Heart left ventricle (tissue), 16 donors: ENCODE results near the gene SMYD4. TPM values are rescaled to one million over a fixed set of nuclear protein-coding genes. Genes with fewer than 3 reads are reported as not detected.

Experiments
- ATAC-seq, 4 donors: fragments of 200-7000 bp; cut with Tn5 transposase; one replicate each; pipeline ENCODE4 v1.9.1; 2020 to 2022; ENCODE audit warnings: moderate library complexity in 4 of 4, mild to moderate bottlenecking in 3 of 4, moderate number of reproducible peaks in 1 of 4
- DNase-seq, 5 donors: peaks; one replicate each; pipeline ENCODE4 v3.0.0-alpha.2; 2020
- H3K27ac ChIP-seq, 12 donors: fragments of 200-600 bp; sonication (generic) in 4 of 12; one replicate each; pipeline versions ENCODE4 v1.5.0 to v1.8.0; 2016 to 2022; ENCODE audit warnings: mild to moderate bottlenecking in 2 of 12
- H3K27me3 ChIP-seq, 9 donors: fragments of 200-600 bp; sonication (generic) in 2 of 9; one replicate each; pipeline versions ENCODE4 v1.5.1 to v1.8.0; 2016 to 2022; ENCODE audit warnings: mild to moderate bottlenecking in 3 of 9
- H3K36me3 ChIP-seq, 9 donors: fragments of 200-600 bp; sonication (generic) in 2 of 9; one replicate each; pipeline versions ENCODE4 v1.5.0 to v1.8.0; 2018 to 2022; ENCODE audit warnings: mild to moderate bottlenecking in 2 of 9
- H3K4me1 ChIP-seq, 12 donors: fragments of 200-600 bp; sonication (generic) in 4 of 12; one replicate each; pipeline versions ENCODE4 v1.5.0 to v1.8.0; 2016 to 2022; ENCODE audit warnings: mild to moderate bottlenecking in 3 of 12
- H3K4me3 ChIP-seq, 12 donors: fragments of 200-600 bp; sonication (generic) in 4 of 12; one replicate each; pipeline versions ENCODE4 v1.5.0 to v1.8.0; 2017 to 2022; ENCODE audit warnings: mild to moderate bottlenecking in 9 of 12, moderate library complexity in 4 of 12
- H3K9me3 ChIP-seq, 12 donors: fragments of 200-600 bp; sonication (generic) in 4 of 12; one replicate each; pipeline versions ENCODE4 v1.5.0 to v1.8.0; 2016 to 2022; ENCODE audit warnings: mild to moderate bottlenecking in 1 of 12
- CTCF ChIP-seq, 12 donors: fragments of 200-600 bp; sonication (generic) in 4 of 12; IDR thresholded peaks; one replicate each; pipeline versions ENCODE4 v1.5.0 to v1.8.0; 2018 to 2022; ENCODE audit warnings: antibody characterized with exemption in 12 of 12, mild to moderate bottlenecking in 5 of 12
- POLR2A ChIP-seq, 2 donors: fragments of 450-650 bp; IDR thresholded peaks; one replicate each; pipeline ENCODE4 v1.6.1; 2017; ENCODE audit warnings: antibody characterized with exemption in 2 of 2, mild to moderate bottlenecking in 2 of 2, moderate library complexity in 2 of 2
- WGBS, 4 donors: extraction: QIAGEN DNeasy Blood & Tissue Kit in 2 of 4; methylation state at CpG; one replicate each; pipeline versions ENCODE4 v1.1.5 to v1.1.7; 2013 to 2018; 5-methylcytosine and 5-hydroxymethylcytosine counted together
- intact Hi-C, 10 donors: fragments of 100-400 bp; cut with DNase I; formaldehyde crosslinking; loops; one replicate each; pipeline versions ENCODE4 v1.11.1 to v1.14.2; 2022
- polyA plus RNA-seq, 2 donors: library from polyadenylated mRNA; stranded (reverse); fragments of 200-250 nt; gene quantifications; one replicate each; pipeline ENCODE4 v1.2.3, GENCODE V29; 2013
- total RNA-seq, 9 donors: library from RNA; depleted of rRNA in 2 of 9; stranded (reverse); fragments of >200 nt in 2 of 9; fragmentation: NEBNext Ultra II Directional in 3 of 9; extraction: Animal tissue kit (Norgen Biotek cat#: 25700) in 3 of 9; gene quantifications; one replicate each; pipeline versions ENCODE4 v1.1.0 to v1.2.4, GENCODE V29; 2016 to 2023
- donor health status: ischemic (EF 13 %, LVEDD 7.1; RV severe dilation, severe dysfunction).
- donor health status: healthy with polysubstance abuse.
- donor health status: DM: no; HTN: yes; CAD: no.
- donor health status: DM: no; HTN: no; CAD: no.
- donor health status: ischemic (EF 25% LVEDD 6.9; RV normal size, moderate dysfunction).
- donor health status: ischemic (EF 25% LVEDD 5.7; RV mildly dilated, moderate dysfunction).
- donor health status: healthy.
- donor health status: DM: yes; HTN: yes; CAD: no.
- donor health status: ischemic (EF 35%, LVEDD 5.7; RV mildly dilated, moderate dysfunction).
- donor health status: nonischemic (EF 11% LVEDD 7.7; RV severe dilation, severe dysfunction).
- donor health status: DM: yes; HTN: yes; CAD: no.
- donor health status: PGD.
- donor health status: ischemic (EF 29% LVEDD 5.4; RV normal size, mild dysfunction).
- donor health status: nonischemic (EF 23%, LVEDD 6.1; RV moderate dilation, normal function).

Gene SMYD4
- total and polyA plus RNA-seq, 11 donors: 5.2 to 15.9 (median 7.9) TPM

GRCh38 chr17:1797323-1797722 is 32.4 kb downstream of the SMYD4 start:
- WGBS, 4 donors: 37 to 52% (median 40%) methylated on average over 3 of the region's 3 CpGs
- H3K27me3 ChIP-seq: no peaks in the 10 kb centered on the region
- no peak for TF ChIP-seq POLR2A (IDR thresholded peaks at IDR 0.05)
- TF ChIP-seq CTCF (IDR thresholded peaks at IDR 0.05): no peak
- DNase-seq: peak in 2 of 5 donors; percentile 62 to 66
- intact Hi-C loops: loop anchor here in 2 of 10 donors (10.0 kb wide), 2 partner anchors 47 to 227 kb away; partner anchors contain the start of gene RTN4RL1 (in 1 of the 2)
- peak overlapping the region; percentile 19 to 85 (median 76) for H3K27ac ChIP-seq
- no peaks in the 10 kb centered on the region for H3K9me3 ChIP-seq
- H3K4me3 ChIP-seq: no peak overlapping the region
- ATAC-seq: peak; percentile 63 to 88 (median 78)
- peaks cover 0 to 41% (median 17%) of the 10 kb centered on the region in 12 donors for H3K4me1 ChIP-seq
- peaks cover 0 to 29% (median 19%) of the 10 kb centered on the region in 9 donors for H3K36me3 ChIP-seq

GRCh38 chr17:1796800-1797199 is 32.9 kb downstream of the SMYD4 start:
- ATAC-seq: peak; percentile 75 to 87 (median 81)
- H3K4me1 ChIP-seq: peaks cover 0 to 43% (median 18%) of the 10 kb centered on the region in 12 donors
- DNase-seq: peak in 1 of 5 donors; percentile 48
- no peak overlapping the region for H3K4me3 ChIP-seq
- peak overlapping the region; percentile 19 to 85 (median 76) for H3K27ac ChIP-seq
- TF ChIP-seq CTCF (IDR thresholded peaks at IDR 0.05) (no peak), POLR2A (IDR thresholded peaks at IDR 0.05) (no peak)
- H3K36me3 ChIP-seq: peaks cover 0 to 26% (median 15%) of the 10 kb centered on the region in 9 donors
- WGBS, 4 donors: 0 to 3% (median 1%) methylated on average over 1 of the region's 1 CpG
- no peaks in the 10 kb centered on the region for H3K27me3 ChIP-seq
- intact Hi-C loops: loop anchor here in 2 of 10 donors (10.0 kb wide), 2 partner anchors 48 to 228 kb away; partner anchors contain the start of gene RTN4RL1 (in 1 of the 2)
- no peaks in the 10 kb centered on the region for H3K9me3 ChIP-seq

GRCh38 chr17:1793447-1793806 is 36.3 kb downstream of the SMYD4 start:
- Histone ChIP-seq H3K9me3 (no peaks in the 10 kb centered on the region), H3K4me1 (peaks cover 0 to 34% (median 16%) of the 10 kb centered on the region in 12 donors), H3K36me3 (peaks cover 0 to 12% (median 0%) of the 10 kb centered on the region in 9 donors), H3K27me3 (no peaks in the 10 kb centered on the region), H3K27ac (peak overlapping the region in 6 of 12 donors; percentile 6 to 92 (median 60)), H3K4me3 (no peak overlapping the region)
- DNase-seq (no peak), ATAC-seq (no peak)
- TF ChIP-seq CTCF (IDR thresholded peaks at IDR 0.05) (no peak), POLR2A (IDR thresholded peaks at IDR 0.05) (no peak)
- intact Hi-C loops: loop anchor here in 3 of 10 donors (5.0 to 10.0 kb wide), 3 partner anchors 51 to 231 kb away; partner anchors contain the start of gene RTN4RL1 (in 1 of the 3)
- whole genome bisulfite sequencing, 4 donors: 32 to 69% (median 45%) methylated on average over 1 of the region's 1 CpG

- H3K27me3 ChIP-seq: no peaks in the 10 kb centered on the region
- WGBS, 4 donors: 71 to 77% (median 75%) methylated on average over 23 of the region's 23 CpGs
- peaks cover 0 to 37% (median 19%) of the 10 kb centered on the region in 12 donors for H3K4me1 ChIP-seq
- intact Hi-C loops: loop anchor here in 3 of 10 donors (5.0 to 10.0 kb wide), 3 partner anchors 52 to 232 kb away; partner anchors contain the start of gene RTN4RL1 (in 1 of the 3)
- peaks cover 0 to 12% (median 0%) of the 10 kb centered on the region in 9 donors for H3K36me3 ChIP-seq
- no peaks in the 10 kb centered on the region for H3K9me3 ChIP-seq
- ATAC-seq: no peak
- no peak for DNase-seq
- TF ChIP-seq CTCF (IDR thresholded peaks at IDR 0.05) (no peak), POLR2A (IDR thresholded peaks at IDR 0.05) (no peak)
- H3K4me3 ChIP-seq: no peak overlapping the region
- peak overlapping the region in 10 of 12 donors; percentile 20 to 92 (median 54) for H3K27ac ChIP-seq
These were observed 36.9 kb downstream of the SMYD4 start for GRCh38 chr17:1792495-1793446.
